PC-3 (cell line): Measurements from ENCODE around the gene AUTS2.

Experiments used
- CTCF ChIP-seq: fragments of 300-600 bp; sonication (generic); conservative IDR thresholded peaks from 2 replicates; pipeline ENCODE4 v1.5.1; 2017; ENCODE audit warnings: antibody characterized with exemption, low read depth, mild to moderate bottlenecking, low read length
- EZH2 ChIP-seq: fragments of 300-600 bp; sonication (generic); IDR thresholded peaks from one replicate; pipeline ENCODE4 v1.6.1; 2017; ENCODE audit warnings: antibody characterized with exemption, mild to moderate bottlenecking, low read length; ENCODE audit not compliant: unreplicated experiment

DNA sequence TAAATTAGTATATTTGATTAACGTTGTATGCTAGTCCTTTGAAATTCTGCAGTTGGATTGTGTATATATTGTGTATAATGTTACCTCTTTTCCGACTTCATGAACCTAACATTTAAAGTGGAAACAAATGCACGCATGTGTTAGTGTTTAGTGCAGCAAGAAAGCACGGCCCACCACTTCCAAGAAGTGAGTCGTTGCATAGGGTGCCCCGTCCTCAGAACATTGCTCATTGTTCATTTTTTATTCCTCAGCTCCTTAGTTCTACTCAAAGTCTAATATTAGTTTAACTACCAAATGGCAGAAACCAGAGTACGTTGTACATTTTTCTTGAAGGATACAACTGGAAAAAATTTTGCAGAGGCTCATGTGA, 407.6 kb downstream of the AUTS2 start:
- TF ChIP-seq CTCF (no peak), EZH2 (no peak)
